CD4-positive, alpha-beta T cell treated with Interleukin-4 for 4 hours (primary cell): ENCODE measurements around the gene KRT15.

ENCODE experiments used
- DNase-seq: peaks from one replicate; pipeline ENCODE4 v3.0.0-alpha.2; 2020

Gene KRT15

DNA sequence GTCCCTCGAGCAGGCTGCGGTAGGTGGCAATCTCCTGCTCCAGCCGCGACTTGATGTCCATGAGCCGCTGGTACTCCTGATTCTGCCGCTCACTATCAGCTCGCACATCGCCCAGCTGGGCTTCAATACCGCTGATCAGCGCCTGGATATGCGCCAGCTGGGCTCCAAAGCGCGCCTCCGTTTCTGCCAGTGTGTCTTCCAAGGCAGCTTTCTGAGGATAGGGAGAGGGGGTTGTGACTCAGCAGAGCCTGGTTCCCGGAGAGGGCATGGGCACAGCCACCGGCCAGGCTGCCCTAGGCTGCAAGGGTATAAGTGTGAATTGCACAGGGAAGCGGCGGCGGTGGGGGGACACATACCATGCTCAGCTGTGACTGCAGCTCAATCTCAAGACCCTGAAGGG, 5.1 kb upstream of the KRT15 start:
- no peak for DNase-seq

DNA sequence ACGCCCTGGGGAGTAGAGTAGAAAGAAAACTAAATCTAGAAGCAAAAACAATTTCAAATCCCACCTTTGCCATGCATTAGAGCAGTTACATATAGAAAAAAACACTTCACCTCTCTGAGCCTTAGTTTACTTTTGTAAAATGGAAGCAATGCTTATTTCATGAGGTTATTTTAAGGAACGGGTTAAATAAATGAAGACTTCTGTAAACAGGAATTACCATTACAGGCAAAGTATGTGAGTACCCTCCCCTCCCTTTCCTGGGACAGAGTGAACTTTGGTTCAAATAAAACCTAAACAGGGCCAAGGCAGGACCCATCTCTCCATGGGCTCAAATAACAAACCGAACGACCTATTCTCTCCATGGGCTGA, 4.5 kb upstream of the KRT15 start:
- DNase-seq = no peak

DNA sequence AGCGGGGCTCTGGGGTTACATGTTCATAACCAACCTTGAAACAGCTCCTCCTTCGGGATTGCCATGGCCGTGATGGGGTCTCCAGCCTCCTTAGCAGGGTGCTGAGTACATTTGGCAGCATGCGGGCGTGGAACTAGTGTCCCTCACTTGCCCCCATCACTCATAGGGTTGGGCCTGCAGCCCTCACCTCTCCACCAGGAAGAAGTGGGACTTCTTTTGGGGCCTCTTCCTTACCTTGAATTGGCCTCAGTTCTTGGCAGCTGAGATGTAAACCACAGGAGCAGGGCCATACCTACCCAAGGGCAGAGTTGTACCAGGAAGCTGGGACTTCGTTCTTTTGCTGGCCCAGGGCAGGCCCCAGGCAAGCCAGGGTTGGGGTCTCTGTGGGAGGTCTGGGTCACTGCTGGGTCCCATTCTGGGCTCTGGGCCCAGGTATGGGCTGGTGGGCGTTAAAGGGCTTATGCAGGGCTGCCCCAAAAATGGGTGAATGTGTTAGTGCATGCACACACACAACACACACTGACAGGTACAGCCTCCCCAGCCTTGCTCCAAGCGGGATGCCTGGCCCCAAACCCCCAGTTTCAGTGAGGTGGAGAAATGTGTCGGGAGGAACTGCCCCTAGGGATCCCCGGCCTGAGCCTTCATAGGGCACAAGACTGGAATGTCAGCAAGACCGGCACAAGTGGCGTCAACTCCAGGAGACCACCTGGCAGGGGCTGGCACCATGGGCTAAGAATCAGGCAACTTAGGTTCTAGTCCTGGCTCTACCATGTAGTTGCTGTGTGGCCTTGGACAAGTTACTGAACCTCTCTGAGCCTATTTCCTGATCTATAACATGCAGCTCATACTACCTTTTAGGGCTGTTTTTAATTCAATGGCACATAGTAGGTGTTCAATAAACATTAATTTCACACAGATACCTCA, 3.9 kb upstream of the KRT15 start:
- DNase-seq = no peak

DNA sequence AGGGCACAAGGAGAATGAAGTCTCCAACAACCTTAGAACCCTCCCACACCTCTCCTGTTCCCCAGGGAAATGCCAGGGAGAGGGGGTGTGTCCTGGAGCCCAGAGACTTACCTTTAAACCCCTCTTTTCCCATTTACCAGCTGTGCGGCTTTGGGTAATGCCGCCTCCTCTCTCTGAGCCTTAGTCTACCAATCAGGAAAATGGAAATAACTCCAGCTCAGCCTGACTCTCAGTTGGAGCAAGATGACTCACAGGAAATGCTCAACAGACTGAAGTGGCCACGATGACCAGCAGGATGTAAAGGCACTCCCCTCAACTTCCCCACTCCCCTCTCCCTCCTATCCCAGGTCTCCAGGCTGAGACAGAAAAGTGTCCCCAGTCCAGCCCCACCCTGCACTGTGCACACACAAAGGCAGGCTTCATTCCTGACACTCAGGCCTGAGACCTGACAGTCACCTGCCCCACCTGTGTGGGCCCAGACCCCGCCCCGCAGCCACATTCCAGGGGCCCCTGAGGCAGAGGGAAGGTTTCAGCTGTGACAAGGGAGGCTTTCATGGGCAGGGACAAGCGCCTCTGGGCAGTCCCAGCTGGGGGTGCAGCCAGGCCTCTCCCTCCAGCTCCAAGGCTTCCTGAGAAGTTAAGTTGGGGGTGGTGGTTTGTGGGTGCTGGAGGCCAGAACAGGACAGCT, 3.0 kb upstream of the KRT15 start:
- no peak for DNase-seq

DNA sequence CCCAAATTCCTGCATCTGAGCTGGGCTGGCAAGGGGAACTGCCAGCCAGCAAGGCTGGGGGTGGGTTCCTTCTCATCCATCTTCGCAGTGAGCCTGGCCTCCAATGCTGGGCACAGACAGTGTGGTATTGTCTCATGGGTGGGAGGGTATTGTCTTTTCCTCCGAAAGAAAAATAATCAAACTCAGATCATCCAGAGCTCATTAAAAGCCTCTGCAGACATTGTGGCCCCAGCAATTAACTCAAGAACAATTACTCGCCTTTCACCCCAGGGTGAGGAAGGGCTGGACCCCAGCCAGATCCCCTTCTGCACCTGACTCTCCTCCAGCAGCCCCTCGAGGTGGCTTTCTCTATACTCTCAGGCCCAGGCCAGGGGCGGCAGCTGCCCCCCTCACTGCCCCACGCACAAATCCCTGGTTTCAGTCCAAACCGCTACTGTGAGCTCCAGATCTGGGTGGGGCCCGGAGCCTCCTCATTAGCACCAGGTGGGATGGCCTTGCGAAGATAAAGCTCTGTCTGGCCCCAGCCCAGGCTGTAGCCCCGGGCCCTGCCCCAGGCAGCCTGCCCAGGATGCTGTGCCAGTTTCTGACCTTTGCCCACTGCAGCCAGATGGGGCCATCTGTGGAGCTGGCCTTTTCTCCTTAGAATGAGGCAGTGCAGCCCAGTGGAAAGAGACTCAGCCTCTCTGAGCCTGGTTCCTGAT, 2.3 kb upstream of the KRT15 start:
- no peak for DNase-seq

DNA sequence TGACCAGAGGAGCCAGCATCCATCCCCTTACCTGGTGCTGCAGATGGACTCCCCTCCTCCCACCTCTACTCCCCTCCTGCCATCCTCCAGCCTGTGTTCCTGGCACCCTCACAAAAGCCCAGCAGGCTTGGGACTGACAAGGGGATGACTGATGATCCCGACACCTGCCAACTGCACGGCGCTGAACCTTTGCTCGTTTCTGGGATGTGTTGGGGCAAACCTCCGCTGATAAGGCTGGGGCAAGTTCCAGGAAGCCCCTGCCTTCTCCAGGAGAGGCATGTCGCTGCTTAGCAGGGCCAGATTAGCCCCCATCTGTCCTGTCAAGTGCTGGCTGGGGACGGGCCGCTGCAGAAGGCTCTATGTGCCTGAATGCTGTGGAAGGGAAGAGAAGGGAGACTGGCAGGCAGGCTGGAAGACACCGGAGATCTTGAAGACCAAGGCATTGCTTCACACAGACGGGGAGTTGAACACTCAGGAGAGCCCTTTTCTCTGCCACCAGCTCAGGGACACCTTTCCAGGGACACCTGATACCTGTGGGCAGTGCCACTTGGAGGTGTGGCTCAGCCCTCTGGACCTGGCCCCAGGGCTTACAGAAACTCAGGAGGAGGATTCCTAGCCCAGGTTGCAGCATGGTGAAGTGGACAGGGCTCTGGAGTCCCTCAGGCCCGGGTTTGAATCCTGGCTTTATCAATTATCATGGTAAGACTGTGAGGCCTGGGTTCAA, 973 bp upstream of the KRT15 start:
- DNase-seq = no peak

DNA sequence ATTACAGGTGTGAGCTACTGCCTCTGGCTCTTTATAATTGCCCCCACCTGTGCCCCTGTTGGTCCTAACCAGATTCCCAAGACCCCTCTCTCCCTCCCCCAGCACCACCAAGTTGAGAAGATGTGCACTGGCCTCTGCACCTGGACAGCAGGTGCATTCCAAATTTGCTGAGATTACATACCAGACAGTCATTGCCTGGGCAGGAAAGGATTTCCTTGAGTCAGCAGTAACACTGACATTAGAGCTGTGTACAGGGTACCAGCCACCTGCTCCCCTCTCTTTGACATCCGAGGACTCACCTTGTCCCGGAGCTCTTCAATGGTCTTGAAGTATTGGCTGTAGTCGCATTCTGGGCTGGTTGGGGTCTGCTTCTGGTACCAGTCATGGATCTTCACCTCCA, 659 bp downstream of the KRT15 start:
- no peak for DNase-seq

DNA sequence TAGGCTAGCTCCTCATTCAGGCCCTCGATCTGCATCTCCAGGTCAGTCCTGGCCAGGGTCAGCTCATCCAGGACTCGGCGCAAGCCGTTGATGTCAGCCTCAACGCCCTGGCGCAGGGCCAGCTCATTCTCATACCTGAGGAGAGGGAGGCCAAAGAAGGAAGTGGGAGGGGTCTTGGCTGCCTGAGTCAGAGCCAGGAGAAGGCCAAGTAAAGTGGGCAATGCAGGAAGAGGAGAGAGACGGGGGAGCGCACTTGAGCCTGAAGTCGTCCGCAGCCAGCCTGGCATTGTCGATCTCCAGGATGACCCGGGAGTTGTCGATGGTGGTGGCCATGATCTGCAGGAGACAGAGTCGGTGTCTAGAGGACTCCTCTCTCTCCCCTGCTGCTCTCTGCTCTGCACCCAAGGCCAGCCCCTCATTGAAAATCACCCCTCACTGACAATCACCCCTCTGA, 1.8 kb downstream of the KRT15 start:
- no peak for DNase-seq

DNA sequence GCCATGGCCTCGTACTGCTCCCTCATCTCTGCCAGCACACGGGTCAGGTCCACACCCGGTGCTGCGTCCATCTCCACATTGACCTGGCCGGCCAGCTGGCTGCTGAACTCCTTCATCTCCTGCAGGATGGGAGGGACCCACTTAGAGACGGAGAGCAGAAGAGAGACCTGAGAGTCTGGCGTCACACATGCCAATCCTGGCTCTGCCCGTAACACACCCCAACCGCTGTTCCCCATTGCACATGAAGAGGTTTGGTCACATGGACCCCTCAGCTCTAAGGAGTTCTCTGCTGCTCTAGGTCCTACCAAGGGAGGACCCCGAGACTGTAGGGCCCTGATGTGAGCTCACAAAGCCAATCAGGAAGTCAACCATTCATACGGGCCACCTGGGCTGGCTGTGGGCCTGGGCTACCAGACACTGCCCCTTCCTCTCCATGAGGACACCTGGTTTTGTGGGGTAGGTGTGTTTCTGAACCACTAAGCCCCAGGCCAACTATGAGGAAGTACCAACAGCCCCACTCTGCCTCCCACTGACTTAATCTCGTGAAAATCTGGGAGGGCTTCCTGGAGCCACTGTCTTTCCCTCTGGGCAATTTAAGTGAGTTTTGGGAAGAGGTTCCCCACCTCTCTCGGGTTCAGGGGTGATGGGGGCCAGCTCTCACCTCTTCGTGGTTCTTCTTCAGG, 2.4 kb downstream of the KRT15 start:
- no peak for DNase-seq

DNA sequence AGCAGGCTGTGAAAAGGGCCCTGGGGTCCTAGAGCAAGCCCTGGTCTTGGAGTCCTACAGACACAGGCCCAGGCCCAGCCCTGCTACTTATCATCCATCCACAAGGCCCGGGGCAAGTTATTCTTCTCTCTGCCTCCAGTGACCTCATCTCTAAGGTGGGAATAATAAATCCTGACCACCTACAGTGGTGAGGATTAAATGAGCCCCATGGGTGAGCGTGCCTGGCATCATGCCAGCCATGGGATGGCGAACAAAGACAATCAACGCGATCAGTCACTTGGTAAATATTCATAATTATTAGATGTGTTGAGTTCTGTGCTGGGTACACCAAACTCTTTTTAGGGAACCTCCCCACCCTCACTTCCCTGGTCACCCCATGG, 5.5 kb downstream of the KRT15 start:
- DNase-seq = no peak

DNA sequence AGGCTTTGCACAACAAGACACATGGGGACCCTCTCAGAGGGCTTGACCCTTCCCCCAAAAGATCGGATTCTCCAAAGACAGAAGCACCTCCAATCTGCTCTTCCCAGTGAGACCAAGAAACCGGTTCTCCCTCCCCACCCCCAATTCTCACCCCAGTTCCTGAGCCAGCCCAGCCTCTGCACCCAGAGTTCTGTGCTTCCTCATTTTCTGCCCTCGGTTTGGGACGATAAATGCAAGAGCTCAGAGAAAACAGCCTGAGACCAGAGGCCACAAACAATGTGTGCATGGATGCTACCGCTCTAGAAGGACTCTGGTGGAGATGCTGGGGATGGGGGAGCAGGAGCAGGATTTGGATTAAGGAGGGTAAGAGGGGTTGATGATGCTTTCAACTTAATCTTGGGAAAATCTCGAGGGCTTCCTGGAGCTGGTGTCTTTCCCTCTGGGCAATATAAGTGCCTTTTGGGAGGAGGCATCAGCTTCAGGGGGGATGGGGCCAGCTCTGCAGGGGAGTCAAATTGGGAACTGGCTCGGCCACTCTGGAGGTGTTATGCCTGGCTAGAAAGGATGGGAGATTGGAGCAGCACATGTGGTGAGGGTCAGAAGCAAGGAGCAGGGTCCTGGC, 6.0 kb downstream of the KRT15 start:
- DNase-seq = no peak

DNA sequence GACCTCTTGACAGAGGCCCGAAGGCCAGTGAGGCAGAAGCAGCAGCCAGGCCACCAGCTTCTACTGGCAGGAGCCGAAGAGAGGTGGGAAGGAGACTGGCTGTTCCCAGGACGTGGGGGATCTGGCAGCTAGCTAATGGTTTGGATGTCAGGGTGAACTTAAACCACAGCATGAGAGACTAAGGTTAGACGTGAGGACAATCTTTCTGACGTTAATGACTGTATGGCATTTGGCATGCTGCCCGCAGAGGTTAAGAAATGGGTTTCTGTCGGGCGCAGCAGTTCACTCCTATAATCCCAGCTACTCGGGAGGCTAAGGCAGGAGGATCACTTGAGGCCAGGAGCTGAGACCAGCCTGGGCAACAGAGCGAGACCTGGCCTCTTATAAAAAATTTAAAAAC, 7.0 kb downstream of the KRT15 start:
- DNase-seq = no peak

DNA sequence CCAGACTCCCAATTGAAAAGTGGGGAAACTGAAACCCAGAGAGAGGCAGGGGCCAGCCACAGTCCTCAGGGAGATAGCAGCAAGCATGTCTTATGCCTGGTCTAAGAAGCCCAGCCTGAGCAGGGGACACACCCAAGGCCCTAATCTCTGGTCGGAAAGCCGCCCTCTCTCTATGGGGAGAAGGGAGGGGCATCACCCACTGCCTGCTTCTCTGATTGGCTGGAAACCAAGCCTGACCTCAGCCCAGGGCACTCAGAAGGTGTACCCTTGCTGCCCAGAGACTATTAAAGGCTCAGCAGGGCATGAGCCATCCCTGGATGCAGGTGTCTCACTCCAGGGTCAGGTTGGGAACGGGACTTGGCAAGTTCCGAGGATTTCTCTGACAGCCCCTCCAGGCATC, 7.6 kb downstream of the KRT15 start:
- DNase-seq = no peak

DNA sequence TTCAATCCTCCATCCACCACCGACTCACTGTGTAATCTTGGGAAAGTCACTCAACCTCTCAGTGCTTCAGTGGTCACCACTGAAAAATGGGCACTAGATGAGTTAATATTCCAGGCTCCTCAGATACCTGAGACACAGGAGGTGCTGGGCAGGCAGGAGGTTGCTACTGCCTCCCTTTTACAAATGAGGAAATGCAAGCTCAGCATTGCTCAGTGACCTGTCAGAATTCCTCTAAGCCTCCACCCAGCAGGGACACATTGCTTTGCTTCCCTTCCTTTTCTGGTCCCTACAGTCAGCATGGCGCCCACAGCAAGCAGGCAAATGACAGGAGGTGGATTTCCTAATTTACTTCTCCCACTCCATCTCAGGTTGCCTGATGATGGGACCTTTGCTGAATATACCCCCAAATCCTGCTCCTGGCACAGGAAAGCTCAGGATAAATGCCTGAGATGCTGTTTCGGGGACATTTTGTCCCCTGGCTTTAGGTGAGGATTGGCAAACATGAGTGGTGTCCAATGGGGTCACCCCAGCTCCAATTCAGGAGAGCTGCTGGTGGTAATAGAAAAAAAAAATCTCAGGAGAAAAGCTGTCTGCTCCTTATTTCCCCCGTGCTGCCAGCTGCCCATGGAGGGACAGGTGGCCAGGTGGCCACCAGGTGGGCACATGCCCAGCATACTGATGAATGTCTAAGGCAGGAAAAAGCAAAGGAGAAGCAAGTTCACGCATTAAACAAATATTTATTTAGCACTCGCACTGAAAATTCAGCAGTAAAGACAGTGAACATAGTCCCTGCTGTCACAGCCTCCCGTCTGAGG, 8.2 kb downstream of the KRT15 start:
- no peak for DNase-seq

DNA sequence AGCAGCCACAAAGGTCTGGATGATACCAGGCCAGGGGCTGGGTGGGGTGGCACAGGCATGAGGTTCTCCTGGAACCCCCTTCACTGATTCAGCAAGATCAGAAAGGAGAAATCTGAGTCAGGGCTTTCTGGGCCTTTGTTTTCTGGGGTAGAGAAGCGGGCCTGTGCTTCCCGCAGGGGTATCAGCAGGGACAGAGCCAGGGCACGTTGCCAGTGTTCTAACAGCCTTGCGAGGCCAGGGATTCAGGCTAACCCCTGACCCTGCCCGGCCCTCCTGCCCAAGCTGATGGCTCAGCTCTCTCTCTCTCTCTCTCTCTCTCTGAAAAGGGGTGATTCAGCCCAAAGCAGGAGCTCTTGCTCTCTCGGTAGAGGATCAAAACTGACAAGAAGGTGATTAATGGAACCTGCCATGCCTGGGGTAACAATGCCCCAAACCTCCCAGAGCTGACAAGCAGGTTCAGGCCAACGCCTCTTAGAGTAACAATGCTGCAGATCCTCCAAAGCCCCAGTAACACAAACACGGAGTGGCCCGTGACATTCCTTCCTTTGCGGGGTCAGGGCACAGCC, 11.3 kb downstream of the KRT15 start:
- no peak for DNase-seq

DNA sequence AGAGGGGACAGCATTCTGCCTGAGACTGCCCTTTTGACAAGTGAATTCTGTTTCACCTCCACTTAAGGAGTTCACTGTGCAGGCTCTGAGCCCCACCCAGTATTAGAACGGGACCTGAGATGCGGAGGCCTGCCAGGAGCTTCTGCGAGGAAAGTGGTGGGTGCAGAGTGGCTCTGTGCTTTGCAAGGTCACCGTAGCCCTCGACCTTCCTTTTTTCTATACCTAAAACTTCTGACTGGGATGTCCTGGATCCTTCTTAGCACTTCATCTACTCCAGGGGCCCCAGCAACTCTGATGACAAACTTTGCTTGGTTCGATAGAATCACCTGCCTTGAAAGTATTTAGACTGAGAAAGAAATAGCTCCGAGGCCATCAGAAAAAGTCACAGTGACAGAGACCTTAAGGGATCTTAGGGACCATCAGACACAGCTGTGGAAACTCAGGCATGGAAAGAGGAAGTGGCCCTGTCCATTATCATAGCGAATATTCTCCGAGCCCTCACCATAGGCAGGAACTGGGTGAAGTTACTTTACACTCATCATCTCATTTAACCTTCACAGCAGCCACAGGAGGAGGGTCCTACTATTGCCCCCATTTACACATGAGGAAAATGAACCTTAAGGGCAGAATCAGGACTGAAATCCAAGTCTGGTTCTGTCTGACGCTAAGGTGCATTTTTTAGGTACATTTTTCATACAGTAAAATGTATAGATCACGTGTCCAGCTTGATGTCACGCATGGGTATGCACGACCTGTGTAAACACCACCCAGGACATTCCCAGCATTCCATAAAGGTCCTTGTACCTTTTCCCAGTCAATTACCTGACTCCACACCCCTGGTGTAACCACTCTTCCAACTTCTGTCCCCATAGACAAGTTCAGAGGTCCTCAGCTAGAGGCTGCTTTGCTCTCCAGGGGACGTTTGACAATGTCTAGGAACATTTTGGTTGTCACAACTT, 12.6 kb downstream of the KRT15 start:
- DNase-seq = no peak

DNA sequence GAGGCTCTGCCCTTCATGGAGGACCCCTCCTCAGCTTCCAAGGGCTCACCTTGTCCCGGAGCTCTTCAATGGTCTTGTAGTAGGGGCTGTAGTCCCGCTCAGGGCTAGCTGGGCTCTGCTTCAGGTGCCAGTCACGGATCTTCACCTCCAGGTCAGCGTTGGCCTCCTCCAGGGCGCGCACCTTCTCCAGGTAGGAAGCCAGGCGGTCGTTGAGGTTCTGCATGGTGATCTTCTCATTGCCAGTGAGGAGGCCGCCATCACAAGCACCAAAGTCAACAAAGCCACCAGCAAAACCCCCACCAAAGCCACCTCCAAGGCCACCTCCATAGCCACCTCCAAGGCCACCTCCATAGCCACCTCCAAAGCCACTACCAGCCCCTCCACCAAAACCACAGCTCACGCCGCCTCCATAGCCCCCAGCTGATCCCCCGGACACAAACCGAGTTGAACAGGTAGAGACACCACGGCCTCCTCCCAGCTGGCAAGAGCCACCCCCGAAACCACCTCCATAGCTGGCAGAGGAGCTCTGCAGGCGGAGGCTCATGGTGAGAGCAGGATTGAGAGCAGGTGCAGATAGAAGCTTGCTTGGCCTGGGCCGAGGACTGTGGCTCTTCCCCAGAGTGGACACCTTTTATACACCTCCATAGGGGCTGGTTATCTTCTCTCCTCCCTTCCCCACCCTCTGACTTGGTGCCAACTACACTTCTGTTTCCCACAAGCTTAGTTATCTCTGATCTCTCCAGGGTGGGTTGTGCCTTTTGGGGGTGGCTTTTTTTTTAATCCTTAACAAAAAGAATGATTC, 13.5 kb downstream of the KRT15 start, which contains the start of gene KRT13:
Gene KRT13 (minus strand): TSS at position 606 of the 802 bp plus-strand sequence. CDS start 62 bp downstream, at position 544.
- DNase-seq = no peak

DNA sequence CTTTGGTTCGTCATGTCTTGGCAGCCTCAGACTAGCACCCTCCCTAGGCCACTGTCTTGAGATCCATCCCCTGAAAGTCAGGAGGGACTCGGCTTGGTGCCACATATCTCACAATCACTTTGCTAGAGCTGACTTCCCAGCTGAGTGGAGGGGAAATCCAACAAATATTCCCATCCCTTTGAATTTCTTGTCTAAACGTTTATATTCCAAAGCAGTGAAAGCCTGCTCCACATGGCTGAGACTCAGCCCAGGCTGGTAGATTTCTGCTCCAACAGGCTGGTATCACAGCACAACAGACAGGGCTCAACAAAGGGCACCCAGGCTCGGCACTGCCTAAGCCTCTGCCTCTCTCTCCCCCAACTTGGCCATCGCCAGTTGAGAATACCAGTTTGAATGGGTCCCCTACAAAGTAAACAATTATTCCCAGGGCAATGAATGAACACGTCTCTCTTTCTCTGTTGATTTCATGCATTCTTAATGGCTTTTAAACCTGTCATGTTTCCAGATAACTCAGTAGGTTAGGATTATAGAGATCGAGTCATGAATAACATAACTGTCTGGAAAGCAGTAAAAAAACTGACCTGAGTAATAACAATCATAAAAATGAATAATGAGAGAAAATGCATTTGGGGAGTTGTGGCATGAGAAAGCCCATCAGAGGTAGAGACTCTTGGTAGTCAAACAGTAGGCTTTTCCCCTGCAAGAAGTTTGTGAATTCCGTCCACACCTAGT, 14.3 kb downstream of the KRT15 start:
- DNase-seq = no peak
